GM18519 (cell line): ENCODE data around the gene P2RX2.

Source experiments
- ATAC-seq: cut with Tn5 transposase; IDR thresholded peaks from one replicate; pipeline ENCODE4 v1.9.1; 2021; ENCODE audit warnings: mild to moderate bottlenecking, moderate library complexity; ENCODE audit not compliant: unreplicated experiment, low FRiP score

Gene P2RX2

GRCh38 chr12:132633398-132633797, 14.8 kb downstream of the P2RX2 start:
- no peak for ATAC-seq

GRCh38 chr12:132633901-132634300, 15.3 kb downstream of the P2RX2 start:
- ATAC-seq = no peak

GRCh38 chr12:132634411-132634990, 15.9 kb downstream of the P2RX2 start:
- no peak for ATAC-seq

GRCh38 chr12:132635076-132635955, 16.7 kb downstream of the P2RX2 start:
- ATAC-seq = no peak

GRCh38 chr12:132637811-132638210, 19.2 kb downstream of the P2RX2 start:
- no peak for ATAC-seq

GRCh38 chr12:132638541-132639408, 20.2 kb downstream of the P2RX2 start:
- no peak for ATAC-seq

GRCh38 chr12:132639956-132640520, 21.5 kb downstream of the P2RX2 start:
- ATAC-seq = no peak

GRCh38 chr12:132640936-132641335, 22.4 kb downstream of the P2RX2 start:
- no peak for ATAC-seq

- ATAC-seq = no peak
These were observed 23.5 kb downstream of the P2RX2 start for GRCh38 chr12:132641811-132642650.

- ATAC-seq = no peak
These were observed 24.6 kb downstream of the P2RX2 start for GRCh38 chr12:132642846-132643835.

- ATAC-seq = no peak
These were observed 28.3 kb downstream of the P2RX2 start for GRCh38 chr12:132646850-132647249.

- ATAC-seq = no peak
These were observed 29.3 kb downstream of the P2RX2 start for GRCh38 chr12:132647858-132648257.

- no peak for ATAC-seq
These were observed 30.1 kb downstream of the P2RX2 start for GRCh38 chr12:132648616-132649225.

- ATAC-seq = no peak
These were observed 30.8 kb downstream of the P2RX2 start for GRCh38 chr12:132649226-132649945.

GRCh38 chr12:132651444-132652100, 33.0 kb downstream of the P2RX2 start:
- no peak for ATAC-seq

- ATAC-seq = no peak
These were observed 35.2 kb downstream of the P2RX2 start for GRCh38 chr12:132653567-132654290.
